Left ventricle myocardium inferior (tissue), 1 donor: ENCODE measurements around the gene VPS13D. TPM values are rescaled to one million over a fixed set of nuclear protein-coding genes. Genes with fewer than 3 reads are reported as not detected.

Source experiments
- DNase-seq: peaks from one replicate; pipeline ENCODE4 v3.0.0-alpha.2; 2020
- H3K27ac ChIP-seq: fragments of 200-600 bp; replicated peaks from 2 replicates; pipeline ENCODE4 v1.8.0; 2021
- H3K27me3 ChIP-seq: fragments of 200-600 bp; 2 replicates; pipeline ENCODE4 v1.8.0; 2021; ENCODE audit warnings: low read depth
- H3K36me3 ChIP-seq: fragments of 200-600 bp; 2 replicates; pipeline ENCODE4 v1.8.0; 2021
- H3K4me1 ChIP-seq: fragments of 200-600 bp; 2 replicates; pipeline ENCODE4 v1.8.0; 2021
- H3K4me3 ChIP-seq: fragments of 200-600 bp; 2 replicates; pipeline ENCODE4 v1.8.0; 2021; ENCODE audit warnings: mild to moderate bottlenecking, moderate library complexity
- H3K9me3 ChIP-seq: fragments of 200-600 bp; replicated peaks from 2 replicates; pipeline ENCODE4 v1.8.0; 2021
- intact Hi-C: fragments of 100-400 bp; cut with micrococcal nuclease; formaldehyde crosslinking; loops from one replicate; pipeline ENCODE4 v1.11.0; 2022
- total RNA-seq: library from RNA; stranded (reverse); fragmentation: NEBNext Ultra II Directional; extraction: Animal tissue kit (Norgen Biotek cat#: 25700); gene quantifications from one replicate; pipeline ENCODE4 v1.2.1, GENCODE V29; 2021
- TF ChIP-seq, protein P1 (sequence below): fragments of 200-600 bp; IDR thresholded peaks from 2 replicates; pipeline ENCODE4 v1.8.0; 2021; ENCODE audit warnings: antibody characterized with exemption, mild to moderate bottlenecking, borderline replicate concordance
- donor health status: DM: no; HTN: yes; CAD: no; lungs with severe emphysema.

The VPS13D gene
- total RNA-seq, 1 donor from 2014 or later: 71.6 TPM

- H3K9me3 ChIP-seq: no peaks in the 10 kb centered on the region
- H3K27ac ChIP-seq: peak overlapping the region; percentile 89
- peaks cover 100% of the 10 kb centered on the region for H3K4me1 ChIP-seq
- no peaks in the 10 kb centered on the region for H3K27me3 ChIP-seq
- no peaks in the 10 kb centered on the region for H3K36me3 ChIP-seq
- TF ChIP-seq, protein P1, sequence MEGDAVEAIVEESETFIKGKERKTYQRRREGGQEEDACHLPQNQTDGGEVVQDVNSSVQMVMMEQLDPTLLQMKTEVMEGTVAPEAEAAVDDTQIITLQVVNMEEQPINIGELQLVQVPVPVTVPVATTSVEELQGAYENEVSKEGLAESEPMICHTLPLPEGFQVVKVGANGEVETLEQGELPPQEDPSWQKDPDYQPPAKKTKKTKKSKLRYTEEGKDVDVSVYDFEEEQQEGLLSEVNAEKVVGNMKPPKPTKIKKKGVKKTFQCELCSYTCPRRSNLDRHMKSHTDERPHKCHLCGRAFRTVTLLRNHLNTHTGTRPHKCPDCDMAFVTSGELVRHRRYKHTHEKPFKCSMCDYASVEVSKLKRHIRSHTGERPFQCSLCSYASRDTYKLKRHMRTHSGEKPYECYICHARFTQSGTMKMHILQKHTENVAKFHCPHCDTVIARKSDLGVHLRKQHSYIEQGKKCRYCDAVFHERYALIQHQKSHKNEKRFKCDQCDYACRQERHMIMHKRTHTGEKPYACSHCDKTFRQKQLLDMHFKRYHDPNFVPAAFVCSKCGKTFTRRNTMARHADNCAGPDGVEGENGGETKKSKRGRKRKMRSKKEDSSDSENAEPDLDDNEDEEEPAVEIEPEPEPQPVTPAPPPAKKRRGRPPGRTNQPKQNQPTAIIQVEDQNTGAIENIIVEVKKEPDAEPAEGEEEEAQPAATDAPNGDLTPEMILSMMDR: no peak
- no peak overlapping the region for H3K4me3 ChIP-seq
- no peak for DNase-seq
- intact Hi-C loops: loop anchor here (2.0 kb wide), 1 partner anchor 69 kb away; no protein-coding TSS in a partner anchor
These were observed 246.1 kb downstream of the VPS13D start for GRCh38 chr1:12475947-12476346.

- Histone ChIP-seq H3K9me3 (no peaks in the 10 kb centered on the region), H3K27me3 (no peaks in the 10 kb centered on the region), H3K36me3 (no peaks in the 10 kb centered on the region), H3K4me3 (no peak overlapping the region), H3K27ac (peak overlapping the region; percentile 89), H3K4me1 (peaks cover 100% of the 10 kb centered on the region)
- DNase-seq: no peak
- intact Hi-C loops: loop anchor here (2.0 kb wide), 1 partner anchor 71 kb away; no protein-coding TSS in a partner anchor
- TF ChIP-seq, protein P1: no peak
These were observed 247.5 kb downstream of the VPS13D start for GRCh38 chr1:12477314-12477713.

DNA sequence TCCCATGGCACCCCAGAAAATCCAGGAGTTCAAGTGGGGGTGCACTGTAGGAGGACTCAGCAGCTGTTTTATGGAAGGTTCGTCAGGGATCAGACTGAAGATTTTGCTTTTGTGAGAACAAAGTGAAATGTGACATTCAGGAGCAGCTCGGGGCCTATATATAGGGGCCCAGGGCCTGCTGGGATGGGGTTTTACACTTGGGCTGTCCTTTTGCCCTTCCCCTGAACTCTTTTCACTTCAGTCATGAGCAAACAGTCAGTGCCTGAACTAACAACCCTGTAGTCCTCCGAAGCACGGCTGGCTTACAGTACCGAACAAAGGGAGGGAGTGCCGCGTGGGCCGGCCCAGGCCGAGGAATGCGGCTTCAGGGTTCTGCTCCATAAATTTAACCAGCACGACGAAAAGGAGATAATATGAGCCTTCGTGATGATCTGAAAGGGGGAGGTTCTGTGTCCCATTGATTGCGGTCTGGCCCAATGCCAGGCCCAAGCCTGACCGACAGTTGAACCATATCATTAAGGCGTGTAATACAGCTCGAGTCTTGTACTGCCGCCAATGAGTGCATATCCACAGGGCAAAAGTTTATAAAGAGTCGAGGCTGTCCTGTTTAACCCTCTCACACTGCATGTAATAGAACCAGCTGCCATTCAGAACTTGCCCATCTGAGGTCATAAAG is 248.2 kb downstream of the VPS13D start:
- H3K36me3 ChIP-seq: no peaks in the 10 kb centered on the region
- intact Hi-C loops: loop anchor here (2.0 kb wide), 1 partner anchor 71 kb away; no protein-coding TSS in a partner anchor
- H3K4me3 ChIP-seq: no peak overlapping the region
- TF ChIP-seq, protein P1: no peak
- DNase-seq: peak; percentile 76
- H3K9me3 ChIP-seq: no peaks in the 10 kb centered on the region
- peak overlapping the region; percentile 89 for H3K27ac ChIP-seq
- H3K27me3 ChIP-seq: no peaks in the 10 kb centered on the region
- peaks cover 98% of the 10 kb centered on the region for H3K4me1 ChIP-seq

GRCh38 chr1:12478612-12478985 is 248.8 kb downstream of the VPS13D start:
- peak overlapping the region; percentile 89 for H3K27ac ChIP-seq
- H3K9me3 ChIP-seq: no peaks in the 10 kb centered on the region
- no peaks in the 10 kb centered on the region for H3K27me3 ChIP-seq
- H3K36me3 ChIP-seq: no peaks in the 10 kb centered on the region
- DNase-seq: no peak
- peaks cover 97% of the 10 kb centered on the region for H3K4me1 ChIP-seq
- intact Hi-C loops: no loop called here
- H3K4me3 ChIP-seq: no peak overlapping the region
- TF ChIP-seq, protein P1: no peak

- DNase-seq: no peak
- intact Hi-C loops: no loop called here
These were observed 249.5 kb downstream of the VPS13D start for GRCh38 chr1:12479311-12479710.

More at GRCh38 chr1:12479311-12479710, 249.5 kb downstream of the VPS13D start:
- H3K27me3 ChIP-seq: no peaks in the 10 kb centered on the region
- peak overlapping the region; percentile 89 for H3K27ac ChIP-seq
- no peaks in the 10 kb centered on the region for H3K36me3 ChIP-seq
- H3K9me3 ChIP-seq: no peaks in the 10 kb centered on the region
- H3K4me3 ChIP-seq: no peak overlapping the region
- TF ChIP-seq, protein P1: no peak
- peaks cover 96% of the 10 kb centered on the region for H3K4me1 ChIP-seq
